ENCODE data around the gene SMC5. TPM values are rescaled to one million over a fixed set of nuclear protein-coding genes. Genes with fewer than 3 reads are reported as not detected.

The SMC5 gene
- total RNA-seq, 1 experiment from 2014 or later, result 41.9 TPM

- no peak for DNase-seq
- Histone ChIP-seq H3K36me3 (ENCODE audit: low read depth) (no peaks in the 10 kb centered on the region), H3F3A (ENCODE audit: insufficient read depth, low read depth) (no peaks in the 10 kb centered on the region; the same call in 1 of the 2 replicates), H3K27me3 (ENCODE audit: insufficient read depth, low read depth) (no peaks in the 10 kb centered on the region), H3K9me2 (ENCODE audit: insufficient read depth) (no peaks in the 10 kb centered on the region), H3K9me3 (ENCODE audit: insufficient read depth, low read depth) (no peaks in the 10 kb centered on the region), H3K79me2 (ENCODE audit: low read depth) (no peaks in the 10 kb centered on the region), H3K27ac (no peak overlapping the region), H3K4me1 (replicated peaks; ENCODE audit: insufficient read depth) (no peaks in the 10 kb centered on the region), H2AFZ (no peak overlapping the region), H4K20me1 (ENCODE audit: insufficient read depth) (no peaks in the 10 kb centered on the region), H3K4me3 (no peak overlapping the region), H3K4me2 (no peak overlapping the region)
- TF ChIP-seq EZH2 (IDR thresholded peaks at IDR 0.05; ENCODE audit: low read depth), result no peak
- TF ChIP-seq CTCF (conservative IDR thresholded peaks at IDR 0.05), result no peak
- intact Hi-C loops (cut with micrococcal nuclease; ENCODE audit: unreplicated experiment), result no loop called here
- CTCF ChIA-PET, result no interaction called here
- POLR2A ChIA-PET (ENCODE audit: unreplicated experiment), result no interaction called here
- no TSS peak for BruUV-seq (replicated peaks)
Measured at GRCh38 chr9:70363760-70364159, 105.0 kb downstream of the SMC5 start.

GRCh38 chr9:70367305-70367930, 108.6 kb downstream of the SMC5 start:
- no peaks in the 10 kb centered on the region for H3K9me3 ChIP-seq (ENCODE audit: insufficient read depth, low read depth)
- H2AFZ ChIP-seq, result no peak overlapping the region
- H3K79me2 ChIP-seq (ENCODE audit: low read depth), result no peaks in the 10 kb centered on the region
- no peaks in the 10 kb centered on the region for H4K20me1 ChIP-seq (ENCODE audit: insufficient read depth)
- H3K36me3 ChIP-seq (ENCODE audit: low read depth), result no peaks in the 10 kb centered on the region
- DNase-seq, result no peak
- H3K27ac ChIP-seq, result no peak overlapping the region
- H3K9me2 ChIP-seq (ENCODE audit: insufficient read depth), result no peaks in the 10 kb centered on the region
- no TSS peak for BruUV-seq (replicated peaks)
- no peaks in the 10 kb centered on the region for H3K27me3 ChIP-seq (ENCODE audit: insufficient read depth, low read depth)
- H3K4me3 ChIP-seq, result no peak overlapping the region
- H3K4me1 ChIP-seq (replicated peaks; ENCODE audit: insufficient read depth), result no peaks in the 10 kb centered on the region
- no peak overlapping the region for H3K4me2 ChIP-seq
- TF ChIP-seq EZH2 (IDR thresholded peaks at IDR 0.05; ENCODE audit: low read depth) (no peak), CTCF (conservative IDR thresholded peaks at IDR 0.05) (no peak)
- ChIA-PET CTCF (no interaction called here), POLR2A (ENCODE audit: unreplicated experiment) (interaction anchor here (0.6 kb wide), 1 partner anchor 161 kb away, joined by 6 read pairs; no protein-coding TSS in a partner anchor)
- H3F3A ChIP-seq (ENCODE audit: insufficient read depth, low read depth), result no peaks in the 10 kb centered on the region
- intact Hi-C loops (cut with micrococcal nuclease; ENCODE audit: unreplicated experiment), result no loop called here

GRCh38 chr9:70374962-70375618, 116.3 kb downstream of the SMC5 start:
- ChIA-PET POLR2A (ENCODE audit: unreplicated experiment) (no interaction called here), CTCF (no interaction called here)
- Histone ChIP-seq H4K20me1 (ENCODE audit: insufficient read depth) (no peaks in the 10 kb centered on the region), H3K27ac (no peak overlapping the region), H3K79me2 (ENCODE audit: low read depth) (no peaks in the 10 kb centered on the region), H3K9me3 (ENCODE audit: insufficient read depth, low read depth) (no peaks in the 10 kb centered on the region), H3K4me1 (replicated peaks; ENCODE audit: insufficient read depth) (no peaks in the 10 kb centered on the region), H3K27me3 (ENCODE audit: insufficient read depth, low read depth) (no peaks in the 10 kb centered on the region), H3F3A (ENCODE audit: insufficient read depth, low read depth) (no peaks in the 10 kb centered on the region), H3K4me2 (no peak overlapping the region), H2AFZ (no peak overlapping the region), H3K4me3 (no peak overlapping the region), H3K36me3 (ENCODE audit: low read depth) (no peaks in the 10 kb centered on the region), H3K9me2 (ENCODE audit: insufficient read depth) (no peaks in the 10 kb centered on the region)
- no TSS peak for BruUV-seq (replicated peaks)
- TF ChIP-seq CTCF (conservative IDR thresholded peaks at IDR 0.05), result no peak
- TF ChIP-seq EZH2 (IDR thresholded peaks at IDR 0.05; ENCODE audit: low read depth), result no peak
- intact Hi-C loops (cut with micrococcal nuclease; ENCODE audit: unreplicated experiment), result loop anchor here (10.0 kb wide), 1 partner anchor 1510 kb away; no protein-coding TSS in a partner anchor
- DNase-seq, result no peak
